GM13977 (cell line): Measurements from ENCODE around the gene SPC25.

Experiments used
- DNase-seq: peaks from one replicate; pipeline ENCODE4 v3.0.0; 2012; ENCODE audit warnings: low spot score
- in situ Hi-C: fragments of 300-500 bp; cut with MboI; formaldehyde crosslinking; loops from one replicate; pipeline ENCODE4 v1.12.0; 2022; ENCODE audit warnings: low sequenced_read_pairs, low pct_unique_long_range_greater_than_20kb, mixed read lengths, inconsistent platforms; ENCODE audit not compliant: unreplicated experiment
- TF ChIP-seq, protein P1 (sequence below): IDR thresholded peaks from 2 replicates; pipeline ENCODE4 v1.5.1; 2012; ENCODE audit warnings: mild to moderate bottlenecking, control low read depth; ENCODE audit not compliant: insufficient read depth; ENCODE audit errors: extremely low read depth, missing control alignments

The SPC25 gene

DNA sequence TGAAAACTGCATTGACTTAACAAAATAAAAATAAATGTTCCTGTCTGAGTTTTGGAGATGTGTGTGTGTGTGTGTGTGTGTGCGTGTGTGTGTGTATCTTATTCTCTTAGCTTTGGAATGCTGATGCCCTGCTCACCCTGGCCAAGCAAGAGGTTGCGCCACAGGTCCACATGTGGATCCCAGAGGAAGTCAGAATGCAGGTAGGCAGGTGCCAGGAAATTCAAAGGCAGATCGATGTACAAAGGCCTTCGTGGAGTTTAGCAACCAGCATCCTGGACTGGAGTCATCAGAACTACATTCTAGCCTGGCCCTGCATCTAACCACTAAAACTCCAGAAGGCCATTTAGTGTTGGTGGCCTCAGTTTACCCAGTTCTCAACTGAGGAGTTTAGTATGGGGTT is 23.3 kb upstream of the SPC25 start:
- DNase-seq, result no peak
- in situ Hi-C loops, result loop anchor here (25.0 kb wide), 1 partner anchor 576 kb away; no protein-coding TSS in a partner anchor
- TF ChIP-seq, protein P1, sequence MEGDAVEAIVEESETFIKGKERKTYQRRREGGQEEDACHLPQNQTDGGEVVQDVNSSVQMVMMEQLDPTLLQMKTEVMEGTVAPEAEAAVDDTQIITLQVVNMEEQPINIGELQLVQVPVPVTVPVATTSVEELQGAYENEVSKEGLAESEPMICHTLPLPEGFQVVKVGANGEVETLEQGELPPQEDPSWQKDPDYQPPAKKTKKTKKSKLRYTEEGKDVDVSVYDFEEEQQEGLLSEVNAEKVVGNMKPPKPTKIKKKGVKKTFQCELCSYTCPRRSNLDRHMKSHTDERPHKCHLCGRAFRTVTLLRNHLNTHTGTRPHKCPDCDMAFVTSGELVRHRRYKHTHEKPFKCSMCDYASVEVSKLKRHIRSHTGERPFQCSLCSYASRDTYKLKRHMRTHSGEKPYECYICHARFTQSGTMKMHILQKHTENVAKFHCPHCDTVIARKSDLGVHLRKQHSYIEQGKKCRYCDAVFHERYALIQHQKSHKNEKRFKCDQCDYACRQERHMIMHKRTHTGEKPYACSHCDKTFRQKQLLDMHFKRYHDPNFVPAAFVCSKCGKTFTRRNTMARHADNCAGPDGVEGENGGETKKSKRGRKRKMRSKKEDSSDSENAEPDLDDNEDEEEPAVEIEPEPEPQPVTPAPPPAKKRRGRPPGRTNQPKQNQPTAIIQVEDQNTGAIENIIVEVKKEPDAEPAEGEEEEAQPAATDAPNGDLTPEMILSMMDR, result no peak

DNA sequence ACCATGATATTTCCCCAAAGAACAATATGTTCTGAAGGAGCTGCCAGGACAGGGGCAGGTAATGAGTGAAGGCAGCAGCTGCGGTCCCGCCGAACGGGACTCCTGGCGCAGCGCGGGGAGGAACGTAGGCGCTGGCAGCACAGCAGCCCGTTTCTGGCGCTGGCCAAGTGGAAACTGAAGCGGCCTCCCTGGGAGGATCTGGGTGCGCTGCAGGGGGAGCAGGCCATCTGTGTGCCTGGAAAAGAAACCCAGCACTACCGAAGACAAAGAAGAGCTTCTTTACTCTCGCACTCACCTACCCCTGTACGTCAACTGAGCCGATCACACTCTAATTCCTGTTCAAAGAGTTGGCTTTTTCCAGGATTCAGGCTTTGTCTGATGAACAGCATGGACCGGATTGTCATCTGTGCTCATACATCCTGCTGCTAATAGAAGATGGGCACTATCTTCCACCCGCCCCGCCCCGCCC is 22.7 kb upstream of the SPC25 start:
- TF ChIP-seq, protein P1, result no peak
- no peak for DNase-seq
- in situ Hi-C loops, result loop anchor here (25.0 kb wide), 1 partner anchor 576 kb away; no protein-coding TSS in a partner anchor

DNA sequence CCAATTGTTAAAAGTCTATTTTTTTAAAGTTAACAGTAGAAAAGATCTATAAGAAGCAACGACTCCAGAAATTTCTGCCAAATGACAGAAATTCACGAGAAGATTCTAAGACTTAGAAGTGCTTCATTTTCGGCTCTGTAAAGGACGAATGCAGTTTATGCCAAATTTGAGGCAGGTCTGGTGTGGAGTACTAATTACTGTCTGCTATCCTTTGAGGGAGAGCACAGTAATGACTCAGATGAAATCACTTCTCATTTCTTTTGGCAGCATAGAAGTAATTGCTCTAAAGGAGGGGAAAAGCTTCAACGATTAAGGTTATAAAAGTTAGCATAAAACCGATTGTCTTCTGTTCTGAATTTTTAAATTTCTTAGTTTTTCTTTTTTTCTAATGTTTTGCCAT is 22.2 kb upstream of the SPC25 start:
- in situ Hi-C loops, result loop anchor here (25.0 kb wide), 1 partner anchor 575 kb away; no protein-coding TSS in a partner anchor
- no peak for DNase-seq

DNA sequence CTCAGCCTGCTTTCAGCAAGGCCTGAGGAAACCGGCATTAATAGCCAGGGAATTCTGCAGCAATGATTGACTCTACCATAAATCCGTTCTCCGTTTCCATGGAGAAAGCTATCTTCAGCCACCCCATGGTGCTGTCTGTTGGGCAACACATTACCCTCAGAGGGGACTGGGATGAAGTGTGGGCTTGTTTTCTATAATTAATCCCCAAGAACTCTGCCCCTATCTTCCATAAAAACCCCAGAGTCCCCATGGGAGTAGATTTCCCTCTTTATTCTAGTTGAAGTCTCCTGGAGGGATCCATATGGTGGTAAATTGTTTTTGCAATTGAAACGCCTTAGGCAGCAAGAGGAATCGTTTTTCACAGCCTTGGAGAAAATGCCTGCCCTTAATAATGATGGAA is 20.1 kb upstream of the SPC25 start:
- in situ Hi-C loops, result loop anchor here (25.0 kb wide), 1 partner anchor 573 kb away; no protein-coding TSS in a partner anchor
- TF ChIP-seq, protein P1, result no peak
- DNase-seq, result no peak

More for the DNA sequence above, 22.2 kb upstream of the SPC25 start:
- TF ChIP-seq, protein P1, result no peak

DNA sequence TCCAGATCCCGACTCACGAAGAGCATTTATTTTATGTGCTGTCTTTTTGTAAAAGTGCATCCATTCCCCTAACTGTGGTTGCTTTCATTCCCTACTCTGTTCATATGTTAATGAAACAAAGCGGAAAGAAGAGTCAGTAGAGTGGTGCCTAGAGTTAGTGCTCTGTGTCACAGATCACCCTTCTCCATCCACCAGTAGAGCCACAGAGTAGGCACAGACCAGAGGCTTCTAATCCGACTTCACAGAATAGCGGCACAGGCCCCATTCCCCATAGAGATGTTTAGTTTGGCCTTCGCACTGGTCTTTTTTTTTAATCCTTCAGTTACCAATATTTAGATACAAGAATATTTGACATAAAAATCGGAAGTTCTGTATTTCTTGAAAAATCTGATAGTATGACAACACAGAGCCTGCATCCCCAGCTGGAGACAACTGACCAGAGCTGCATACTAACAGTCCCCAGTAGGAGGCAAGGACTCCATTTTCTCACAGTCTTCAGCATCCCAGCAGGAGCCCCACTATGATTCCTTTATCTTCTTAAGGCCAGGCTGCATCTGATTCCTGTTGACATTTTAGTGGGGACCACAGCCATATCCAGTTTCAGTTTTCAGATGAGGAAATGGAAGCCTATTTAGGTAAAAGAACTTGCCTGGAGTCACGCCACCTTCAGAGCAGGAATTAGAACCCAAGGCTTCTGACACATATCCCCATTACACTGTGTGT is 17.9 kb upstream of the SPC25 start:
- no peak for DNase-seq
- in situ Hi-C loops, result loop anchor here (25.0 kb wide), 1 partner anchor 571 kb away; no protein-coding TSS in a partner anchor
- TF ChIP-seq, protein P1, result no peak

DNA sequence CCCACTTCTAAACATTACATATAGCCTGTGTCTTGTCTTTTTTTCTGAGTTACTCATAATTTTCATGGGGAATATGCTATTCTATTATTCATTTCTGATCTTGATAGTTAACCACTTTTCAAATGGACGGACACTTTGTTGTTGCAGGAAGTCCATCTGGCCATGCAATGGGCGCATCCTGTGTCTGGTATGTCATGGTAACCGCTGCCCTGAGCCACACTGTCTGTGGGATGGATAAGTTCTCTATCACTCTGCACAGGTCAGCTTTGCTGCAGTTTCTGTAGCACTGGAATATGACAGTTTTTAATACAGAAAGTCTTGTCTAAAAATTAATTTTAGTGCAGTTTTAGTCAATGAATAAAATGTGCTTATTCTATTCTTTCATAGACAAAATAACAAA is 14.1 kb upstream of the SPC25 start:
- TF ChIP-seq, protein P1, result no peak
- in situ Hi-C loops, result loop anchor here (25.0 kb wide), 1 partner anchor 567 kb away; no protein-coding TSS in a partner anchor
- no peak for DNase-seq
